Measurements from ENCODE around the gene FBF1.
"Not testable (repeated sequence)": the region's sequence is repeated elsewhere in the genome, so short reads cannot be mapped to it uniquely, and the experiment has no call there.

The FBF1 gene

GRCh38 chr17:75897160-75898019 is 43.5 kb downstream of the FBF1 start:
- DNase-seq (ENCODE audit: extremely low read depth in 1 of 2, low read depth in 1 of 2), result no peak

GRCh38 chr17:75896415-75897159 is 44.3 kb downstream of the FBF1 start, which contains the start of gene TRIM65:
TRIM65 (minus strand) TSS chr17:75896951; CDS start chr17:75896937, 14 bp downstream.
- peak; percentile 72 to 73 for DNase-seq (ENCODE audit: extremely low read depth in 1 of 2, low read depth in 1 of 2)

- no peak for DNase-seq (ENCODE audit: extremely low read depth in 1 of 2, low read depth in 1 of 2)
Measured at GRCh38 chr17:75895370-75896155, 45.3 kb downstream of the FBF1 start.

GRCh38 chr17:75894049-75894733 is 46.7 kb downstream of the FBF1 start:
- no peak for DNase-seq (ENCODE audit: extremely low read depth in 1 of 2, low read depth in 1 of 2)

- DNase-seq (ENCODE audit: extremely low read depth in 1 of 2, low read depth in 1 of 2), result no peak
Measured at GRCh38 chr17:75893305-75894048, 47.4 kb downstream of the FBF1 start.

GRCh38 chr17:75892556-75893224 is 48.2 kb downstream of the FBF1 start:
- DNase-seq (ENCODE audit: extremely low read depth in 1 of 2, low read depth in 1 of 2), result no peak

- no peak for DNase-seq (ENCODE audit: extremely low read depth in 1 of 2, low read depth in 1 of 2)
Measured at GRCh38 chr17:75891605-75892555, 49.0 kb downstream of the FBF1 start.

- DNase-seq (ENCODE audit: extremely low read depth in 1 of 2, low read depth in 1 of 2), result no peak
Measured at GRCh38 chr17:75891022-75891604, 49.7 kb downstream of the FBF1 start.

GRCh38 chr17:75889454-75889853 is 51.4 kb downstream of the FBF1 start:
- DNase-seq (ENCODE audit: extremely low read depth in 1 of 2, low read depth in 1 of 2), result no peak

- DNase-seq (ENCODE audit: extremely low read depth in 1 of 2, low read depth in 1 of 2), result no peak
Measured at GRCh38 chr17:75888484-75888883, 52.4 kb downstream of the FBF1 start.

- DNase-seq (ENCODE audit: extremely low read depth in 1 of 2, low read depth in 1 of 2), result not testable (repeated sequence)
Measured at GRCh38 chr17:75885860-75886259, 55.0 kb downstream of the FBF1 start.

GRCh38 chr17:75885431-75885830 is 55.4 kb downstream of the FBF1 start:
- DNase-seq (ENCODE audit: extremely low read depth in 1 of 2, low read depth in 1 of 2), result no peak

GRCh38 chr17:75881678-75882454 is 59.0 kb downstream of the FBF1 start:
- no peak for DNase-seq (ENCODE audit: extremely low read depth in 1 of 2, low read depth in 1 of 2)

- DNase-seq (ENCODE audit: extremely low read depth in 1 of 2, low read depth in 1 of 2), result no peak
Measured at GRCh38 chr17:75880266-75880665, 60.6 kb downstream of the FBF1 start.

GRCh38 chr17:75878174-75878998 is 62.5 kb downstream of the FBF1 start, which contains the start of gene TRIM47:
TRIM47 (minus strand) TSS chr17:75878581; CDS start chr17:75878548, 33 bp downstream.
- DNase-seq (ENCODE audit: extremely low read depth in 1 of 2, low read depth in 1 of 2), result no peak

GRCh38 chr17:75877752-75878173 is 63.1 kb downstream of the FBF1 start:
- DNase-seq (ENCODE audit: extremely low read depth in 1 of 2, low read depth in 1 of 2), result peak in 1 of 2 donors; percentile 47

Measured in stimulated activated CD8-positive, alpha-beta memory T cell treated with anti-CD3 and anti-CD28 coated beads, Interleukin-7, amount 100 ng/mL, for 48 hours (primary cell).